ENCODE data around the gene ETV6.
"Not testable (repeated sequence)": the region's sequence is repeated elsewhere in the genome, so short reads cannot be mapped to it uniquely, and the experiment has no call there.

ETV6 gene

GRCh38 chr12:11668611-11669010 lies 19.1 kb downstream of the ETV6 start:
- DNase-seq (ENCODE audit: low read depth in 3 of 3): no peak

GRCh38 chr12:11669348-11669747 lies 19.9 kb downstream of the ETV6 start:
- DNase-seq (ENCODE audit: low read depth in 3 of 3): no peak

GRCh38 chr12:11672256-11673191 lies 23.1 kb downstream of the ETV6 start:
- no peak for DNase-seq (ENCODE audit: low read depth in 3 of 3)

GRCh38 chr12:11673666-11674461 lies 24.4 kb downstream of the ETV6 start:
- no peak for DNase-seq (ENCODE audit: low read depth in 3 of 3)

GRCh38 chr12:11674894-11675390 lies 25.5 kb downstream of the ETV6 start:
- no peak for DNase-seq (ENCODE audit: low read depth in 3 of 3)

GRCh38 chr12:11676052-11676451 lies 26.6 kb downstream of the ETV6 start:
- DNase-seq (ENCODE audit: low read depth in 3 of 3): no peak

GRCh38 chr12:11677093-11677492 lies 27.6 kb downstream of the ETV6 start:
- no peak for DNase-seq (ENCODE audit: low read depth in 3 of 3)

- no peak for DNase-seq (ENCODE audit: low read depth in 3 of 3)
Observed at GRCh38 chr12:11677752-11678151, 28.3 kb downstream of the ETV6 start.

GRCh38 chr12:11678781-11679180 lies 29.3 kb downstream of the ETV6 start:
- DNase-seq (ENCODE audit: low read depth in 3 of 3): no peak

- DNase-seq (ENCODE audit: low read depth in 3 of 3): no peak
Observed at GRCh38 chr12:11681207-11681606, 31.7 kb downstream of the ETV6 start.

GRCh38 chr12:11681695-11682094 lies 32.2 kb downstream of the ETV6 start:
- not testable (repeated sequence) for DNase-seq (ENCODE audit: low read depth in 3 of 3)

- DNase-seq (ENCODE audit: low read depth in 3 of 3): no peak
Observed at GRCh38 chr12:11684393-11684792, 34.9 kb downstream of the ETV6 start.

- no peak for DNase-seq (ENCODE audit: low read depth in 3 of 3)
Observed at GRCh38 chr12:11684811-11685210, 35.3 kb downstream of the ETV6 start.

GRCh38 chr12:11685316-11685715 lies 35.8 kb downstream of the ETV6 start:
- no peak for DNase-seq (ENCODE audit: low read depth in 3 of 3)

- DNase-seq (ENCODE audit: low read depth in 3 of 3): no peak
Observed at GRCh38 chr12:11685716-11686115, 36.2 kb downstream of the ETV6 start.

- no peak for DNase-seq (ENCODE audit: low read depth in 3 of 3)
Observed at GRCh38 chr12:11686120-11686519, 36.6 kb downstream of the ETV6 start.

GRCh38 chr12:11687528-11687927 lies 38.1 kb downstream of the ETV6 start:
- DNase-seq (ENCODE audit: low read depth in 3 of 3): no peak

- no peak for DNase-seq (ENCODE audit: low read depth in 3 of 3)
Observed at GRCh38 chr12:11688379-11688778, 38.9 kb downstream of the ETV6 start.

- no peak for DNase-seq (ENCODE audit: low read depth in 3 of 3)
Observed at GRCh38 chr12:11688831-11689230, 39.4 kb downstream of the ETV6 start.

- no peak for DNase-seq (ENCODE audit: low read depth in 3 of 3)
Observed at GRCh38 chr12:11689591-11690186, 40.2 kb downstream of the ETV6 start.

GRCh38 chr12:11693067-11693466 lies 43.6 kb downstream of the ETV6 start:
- DNase-seq (ENCODE audit: low read depth in 3 of 3): no peak

GRCh38 chr12:11693601-11694000 lies 44.1 kb downstream of the ETV6 start:
- no peak for DNase-seq (ENCODE audit: low read depth in 3 of 3)

Measured in stimulated activated CD4-positive, alpha-beta T cell treated with anti-CD3 and anti-CD28 coated beads, TNF-alpha, amount 100 ng/mL, for 4 hours (primary cell).